Prostate gland (tissue), 2 donors: ENCODE measurements around the gene RIPOR1.

Source experiments
- POLR2A ChIP-seq: fragments of 450-650 bp; IDR thresholded peaks from one replicate; pipeline ENCODE4 v1.6.1; 2016; ENCODE audit warnings: antibody characterized with exemption, mild to moderate bottlenecking
- POLR2AphosphoS5 ChIP-seq: sonication (generic); formaldehyde crosslinking; IDR thresholded peaks from one replicate; pipeline ENCODE4 v1.6.1; 2017; ENCODE audit warnings: antibody characterized with exemption
- TF ChIP-seq, protein P1 (sequence below), 4 experiments: fragments of 200-600 bp in 2 of 4; fragments of 450-650 bp in 2 of 4; sonication (generic) in 2 of 4; IDR thresholded peaks; 1 replicate in 3 of 4; 2 replicates in 1 of 4; pipeline ENCODE4 v1.5.1; 2016 to 2019; ENCODE audit warnings: antibody characterized with exemption in 4 of 4, mild to moderate bottlenecking in 2 of 4, moderate library complexity in 2 of 4

DNA sequence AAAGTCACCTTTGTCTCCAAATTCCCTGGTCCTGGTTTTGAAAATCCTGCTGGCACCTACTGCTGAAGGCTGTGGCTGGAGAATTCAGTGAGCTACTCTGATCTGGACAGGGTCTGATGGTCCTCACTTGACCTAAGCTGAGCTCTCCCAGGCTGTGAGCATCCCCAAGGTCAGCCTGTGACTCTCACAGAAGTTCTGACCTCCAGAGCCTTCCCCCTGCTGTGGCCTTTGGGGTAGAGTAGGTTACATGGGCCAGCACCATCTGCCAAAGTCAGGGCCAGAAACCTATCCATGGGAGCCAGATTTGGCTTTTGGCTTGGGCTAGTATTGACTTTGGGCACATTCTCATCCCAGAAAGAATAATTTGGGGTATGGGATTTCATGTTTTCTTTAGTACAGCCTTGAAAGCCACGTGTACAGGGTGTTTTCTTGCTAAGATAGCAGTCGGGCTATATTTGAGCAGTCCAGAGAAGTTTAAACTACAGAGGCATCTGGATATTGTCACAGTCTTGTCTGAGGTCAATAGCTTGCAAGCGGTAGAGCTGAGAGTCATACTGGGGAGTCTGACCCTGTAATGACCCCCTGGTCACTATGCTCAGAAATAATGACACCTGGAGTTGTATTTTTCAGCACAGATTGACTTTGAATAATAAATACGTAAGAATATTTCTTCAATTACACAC is 39.1 kb upstream of the RIPOR1 start:
- TF ChIP-seq, protein P1, sequence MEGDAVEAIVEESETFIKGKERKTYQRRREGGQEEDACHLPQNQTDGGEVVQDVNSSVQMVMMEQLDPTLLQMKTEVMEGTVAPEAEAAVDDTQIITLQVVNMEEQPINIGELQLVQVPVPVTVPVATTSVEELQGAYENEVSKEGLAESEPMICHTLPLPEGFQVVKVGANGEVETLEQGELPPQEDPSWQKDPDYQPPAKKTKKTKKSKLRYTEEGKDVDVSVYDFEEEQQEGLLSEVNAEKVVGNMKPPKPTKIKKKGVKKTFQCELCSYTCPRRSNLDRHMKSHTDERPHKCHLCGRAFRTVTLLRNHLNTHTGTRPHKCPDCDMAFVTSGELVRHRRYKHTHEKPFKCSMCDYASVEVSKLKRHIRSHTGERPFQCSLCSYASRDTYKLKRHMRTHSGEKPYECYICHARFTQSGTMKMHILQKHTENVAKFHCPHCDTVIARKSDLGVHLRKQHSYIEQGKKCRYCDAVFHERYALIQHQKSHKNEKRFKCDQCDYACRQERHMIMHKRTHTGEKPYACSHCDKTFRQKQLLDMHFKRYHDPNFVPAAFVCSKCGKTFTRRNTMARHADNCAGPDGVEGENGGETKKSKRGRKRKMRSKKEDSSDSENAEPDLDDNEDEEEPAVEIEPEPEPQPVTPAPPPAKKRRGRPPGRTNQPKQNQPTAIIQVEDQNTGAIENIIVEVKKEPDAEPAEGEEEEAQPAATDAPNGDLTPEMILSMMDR (IDR thresholded peaks at IDR 0.05) = no peak
- TF ChIP-seq POLR2A (no peak), POLR2AphosphoS5 (no peak)
